Measurements from ENCODE around the gene CD2AP.

CD2AP gene

DNA sequence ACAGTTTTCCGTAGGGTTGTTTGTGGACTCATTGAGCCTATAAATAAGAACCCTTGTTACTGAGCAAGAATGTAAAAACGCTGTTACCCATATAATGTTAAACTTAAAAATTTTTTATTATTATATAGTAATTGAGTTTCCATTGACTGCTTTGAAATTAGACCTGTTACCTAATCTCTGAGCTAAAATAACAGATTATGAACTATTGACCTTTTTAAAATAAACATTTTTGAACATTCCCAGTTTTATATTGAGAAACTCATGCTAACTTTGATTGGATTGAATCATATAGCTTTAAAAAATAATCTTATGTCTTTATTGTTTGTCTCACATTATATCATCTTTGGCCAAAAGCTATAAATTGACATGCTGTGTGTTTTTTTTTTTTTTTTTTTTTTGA is 95.5 kb downstream of the CD2AP start:
- DNase-seq: no peak

DNA sequence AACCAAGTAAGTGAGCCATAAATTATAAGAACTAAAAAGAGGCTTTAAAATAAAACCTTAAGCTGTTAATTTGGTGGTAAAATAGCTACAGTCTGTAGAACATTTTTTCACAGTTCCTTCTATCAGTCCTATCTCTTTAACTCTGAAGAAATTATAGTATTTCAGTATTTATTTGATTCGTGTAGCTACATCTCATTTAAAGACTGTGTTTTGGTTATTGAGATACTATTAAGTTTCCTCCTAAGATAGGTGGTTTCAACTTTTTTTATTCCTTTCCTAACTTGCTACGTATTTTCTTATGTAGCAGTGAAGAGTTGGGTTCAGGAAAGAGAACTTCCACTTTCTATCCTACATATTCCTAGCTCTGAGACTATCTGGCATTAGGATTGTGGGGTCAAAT is 97.2 kb downstream of the CD2AP start:
- DNase-seq: no peak

DNA sequence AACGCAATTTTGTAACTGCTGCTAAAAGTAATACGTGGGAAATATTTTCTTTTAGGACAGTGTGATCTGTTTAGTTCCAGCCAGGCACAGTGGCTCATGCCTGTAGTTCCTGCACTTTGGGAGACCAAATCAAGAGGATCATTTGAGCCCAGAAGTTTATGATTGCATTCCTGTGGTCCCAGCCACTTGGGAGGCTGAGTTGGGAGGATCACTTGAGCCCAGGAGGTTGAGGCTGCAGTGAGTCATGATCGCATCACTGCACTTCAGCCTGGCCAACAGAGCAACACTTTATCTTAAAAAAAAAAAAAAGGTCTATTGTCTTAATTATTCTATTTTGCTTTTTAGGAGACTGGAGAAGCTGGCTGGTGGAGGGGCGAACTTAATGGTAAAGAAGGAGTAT is 101.5 kb downstream of the CD2AP start:
- DNase-seq: no peak

DNA sequence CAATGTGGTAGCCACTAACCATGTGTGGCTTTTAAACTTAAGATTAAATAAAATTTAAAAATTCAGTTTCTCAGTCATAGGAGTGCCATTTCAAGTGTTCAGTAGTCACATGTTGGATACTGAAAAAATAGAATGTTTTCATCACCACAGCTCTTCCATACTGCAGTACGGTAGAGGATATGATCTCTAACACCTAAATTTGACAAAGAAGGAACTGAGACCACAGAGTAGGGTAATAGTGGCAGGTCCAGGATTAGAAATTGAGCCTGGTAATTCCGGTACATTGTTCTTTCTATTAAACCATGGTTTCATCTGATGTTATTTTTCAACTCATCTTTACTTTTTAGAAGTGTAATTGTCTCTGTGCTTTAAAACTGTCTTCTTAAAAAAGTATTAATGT is 104.0 kb downstream of the CD2AP start:
- DNase-seq: no peak

DNA sequence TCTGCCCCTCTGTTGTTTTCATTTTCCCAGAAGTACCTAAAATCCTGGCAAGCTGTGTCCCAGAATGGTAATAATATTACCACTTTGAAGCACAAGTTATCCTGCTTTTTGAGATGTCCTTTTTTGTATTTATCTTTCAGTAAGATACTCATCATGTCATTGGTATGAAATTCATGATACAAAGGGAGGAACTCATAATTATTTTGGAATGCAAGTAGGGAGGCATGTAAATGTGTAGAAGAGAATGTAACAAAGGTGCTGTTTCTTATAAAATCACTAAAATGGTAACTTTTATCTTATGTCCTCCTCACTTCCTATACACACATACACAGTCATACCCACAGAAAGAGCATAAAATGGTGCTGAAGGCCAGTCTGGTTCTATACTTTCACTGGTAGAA is 109.9 kb downstream of the CD2AP start:
- no peak for DNase-seq

DNA sequence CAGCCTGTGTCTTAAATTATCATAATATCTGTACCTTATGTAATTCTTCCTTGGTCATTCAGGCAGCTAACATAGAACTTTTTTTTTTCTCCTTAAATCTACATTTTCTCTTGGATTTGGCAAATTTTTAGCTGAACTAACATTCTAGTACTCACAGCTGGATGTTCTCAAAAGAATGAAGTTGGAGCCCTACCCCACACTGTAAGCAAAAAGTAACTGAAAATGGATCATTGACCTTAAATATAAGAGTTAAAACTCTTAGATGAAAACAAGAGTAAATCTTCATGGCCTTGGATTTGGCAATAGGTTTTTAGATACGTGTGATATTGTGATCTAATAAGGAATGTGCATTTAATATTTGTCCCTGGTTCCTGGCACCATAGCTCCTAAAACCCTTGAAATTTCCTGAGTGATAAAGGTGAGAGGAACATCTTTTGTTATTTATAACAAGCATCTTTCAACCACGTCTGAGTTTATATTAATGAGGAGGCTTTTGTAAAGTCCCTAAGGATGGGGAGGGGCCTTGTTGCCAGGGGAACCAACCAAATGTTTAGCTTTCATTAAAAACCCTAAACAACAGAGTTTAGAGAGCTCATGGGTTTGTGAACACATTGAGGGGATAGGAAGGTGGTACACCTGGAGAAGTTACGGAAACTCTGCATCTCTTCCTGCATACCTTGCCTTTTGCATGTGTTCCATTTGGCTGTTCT is 114.7 kb downstream of the CD2AP start:
- no peak for DNase-seq

DNA sequence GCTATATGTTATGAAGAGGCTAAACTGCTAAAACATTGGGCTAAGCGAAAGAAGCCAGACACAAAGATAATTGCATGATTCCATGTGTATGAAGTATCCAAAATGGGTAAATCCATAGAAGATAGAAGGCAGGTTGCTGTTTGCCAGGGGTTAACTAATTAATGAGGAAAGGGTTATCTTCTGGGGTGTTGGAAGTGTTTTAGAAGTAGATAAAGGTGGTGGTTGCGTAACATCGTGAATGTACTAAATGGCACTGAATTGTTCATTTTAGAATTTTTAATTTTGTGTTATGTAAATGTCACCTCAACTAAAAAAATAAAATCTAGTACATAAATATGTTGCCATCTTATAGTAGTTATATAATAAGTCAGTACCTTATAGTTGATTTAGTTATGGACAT is 116.4 kb downstream of the CD2AP start:
- DNase-seq: no peak

DNA sequence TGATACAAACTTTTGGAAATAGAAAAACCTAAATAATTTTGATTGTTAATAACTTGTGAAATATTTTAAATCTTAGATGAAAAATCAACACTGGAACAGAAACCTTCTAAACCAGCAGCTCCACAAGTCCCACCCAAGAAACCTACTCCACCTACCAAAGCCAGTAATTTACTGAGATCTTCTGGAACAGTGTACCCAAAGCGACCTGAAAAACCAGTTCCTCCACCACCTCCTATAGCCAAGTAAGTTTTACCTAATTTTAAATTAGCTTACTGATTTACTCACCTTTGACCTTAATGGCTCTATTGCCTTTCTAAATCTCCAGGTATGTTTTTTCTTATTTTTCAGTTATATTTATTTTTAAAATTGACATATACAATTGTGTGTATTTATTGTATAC is 118.2 kb downstream of the CD2AP start:
- no peak for DNase-seq

DNA sequence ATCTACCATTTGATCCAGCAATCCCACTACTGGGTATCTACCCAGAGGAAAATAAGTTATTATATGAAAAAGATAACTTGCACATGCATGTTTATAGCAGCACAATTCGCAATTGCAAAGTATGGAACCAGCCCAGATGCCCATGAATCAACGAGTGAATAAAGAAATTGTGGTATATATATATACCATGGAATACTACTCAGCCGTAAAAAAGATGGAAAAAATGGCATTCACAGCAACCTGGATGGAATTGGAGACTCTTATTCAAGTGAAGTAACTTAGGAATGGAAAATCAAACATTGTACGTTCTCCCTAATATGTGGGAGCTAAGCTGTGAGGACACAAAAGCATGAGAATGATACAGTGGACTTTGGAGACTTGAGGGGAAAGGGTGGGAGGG is 120.8 kb downstream of the CD2AP start:
- no peak for DNase-seq

DNA sequence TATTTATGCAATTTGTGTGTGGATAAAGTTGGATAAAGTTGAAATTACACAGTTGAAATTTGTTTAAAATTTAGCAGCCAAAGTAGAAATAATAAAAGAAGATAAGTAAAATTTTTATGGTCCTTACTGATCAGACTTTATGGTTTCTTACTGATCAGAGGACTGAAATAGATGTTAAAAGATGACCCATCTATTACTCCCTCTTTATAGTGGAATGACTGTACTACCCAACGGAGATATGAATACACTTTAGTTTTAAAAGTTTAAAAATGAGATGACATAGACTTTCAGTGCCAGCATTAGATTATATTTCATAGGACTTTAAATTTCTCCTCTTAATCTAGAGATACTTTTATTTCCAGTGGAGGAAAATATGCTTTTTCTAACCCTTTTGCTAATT is 121.9 kb downstream of the CD2AP start:
- DNase-seq: no peak

DNA sequence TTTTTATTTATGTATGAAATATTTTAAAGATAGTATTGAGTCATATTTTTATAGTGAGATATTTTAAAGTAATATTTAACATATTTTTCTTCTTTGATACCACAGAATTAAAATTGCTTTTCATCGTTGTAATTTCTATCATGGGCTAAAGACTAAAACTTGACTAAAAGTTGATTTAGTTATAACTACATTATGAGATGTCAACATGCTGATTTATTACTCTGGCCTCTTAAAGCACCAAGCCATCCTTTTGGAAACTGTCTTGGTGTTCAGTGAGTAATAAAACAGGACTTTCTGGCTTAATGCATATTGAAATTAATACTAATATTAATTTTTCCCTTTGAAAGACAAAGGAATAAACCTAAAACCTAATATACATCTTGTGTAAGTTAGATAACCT is 125.6 kb downstream of the CD2AP start:
- no peak for DNase-seq

DNA sequence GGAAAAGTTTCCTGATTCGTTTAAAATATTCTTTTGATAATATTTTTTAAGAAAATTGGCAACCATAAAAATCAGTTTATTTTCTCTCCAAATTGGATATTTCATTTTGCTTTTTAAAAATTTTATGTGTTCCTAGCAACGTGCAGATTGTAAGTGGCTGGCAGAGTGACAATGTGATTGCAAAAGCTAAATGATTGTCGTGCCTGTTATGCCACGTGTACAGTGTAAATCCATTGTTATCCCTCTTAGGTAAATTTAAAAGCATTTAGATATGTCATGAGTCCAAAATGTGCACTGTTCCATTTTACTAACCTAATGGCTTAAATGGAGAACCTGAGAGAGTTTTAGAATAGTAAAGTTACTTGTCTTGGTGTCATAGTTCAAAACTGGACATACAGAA is 126.4 kb downstream of the CD2AP start:
- no peak for DNase-seq

DNA sequence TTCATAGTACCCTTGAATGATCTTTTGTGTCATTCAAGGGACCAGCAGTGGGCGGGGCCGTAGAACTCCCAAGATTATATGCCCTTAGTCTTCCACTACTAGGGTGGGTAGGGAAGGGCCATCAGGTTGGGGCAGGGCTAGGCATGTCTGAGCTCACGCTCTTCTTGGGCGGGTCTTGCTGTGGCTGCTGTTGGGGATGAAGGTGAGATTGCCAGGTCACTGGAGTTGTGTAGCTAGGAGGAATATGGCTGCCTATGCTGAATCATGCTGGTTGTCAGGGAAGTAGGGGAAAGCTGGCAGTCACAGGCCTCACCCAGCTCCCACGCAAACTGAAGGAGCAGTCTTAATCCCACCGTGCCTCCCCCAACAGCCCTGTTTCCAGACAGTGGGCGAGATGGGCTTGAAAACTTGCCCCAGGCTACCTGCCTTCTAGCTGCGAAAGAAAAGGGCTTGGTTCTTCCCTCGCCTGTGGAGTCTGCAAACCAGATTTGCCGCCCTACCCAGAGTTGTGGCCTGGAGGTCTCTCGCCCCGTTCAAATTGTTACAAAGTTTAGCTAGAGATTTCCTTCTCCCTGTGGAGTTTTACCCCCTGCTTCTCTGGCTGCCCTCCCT is 144.4 kb downstream of the CD2AP start:
- DNase-seq: no peak

DNA sequence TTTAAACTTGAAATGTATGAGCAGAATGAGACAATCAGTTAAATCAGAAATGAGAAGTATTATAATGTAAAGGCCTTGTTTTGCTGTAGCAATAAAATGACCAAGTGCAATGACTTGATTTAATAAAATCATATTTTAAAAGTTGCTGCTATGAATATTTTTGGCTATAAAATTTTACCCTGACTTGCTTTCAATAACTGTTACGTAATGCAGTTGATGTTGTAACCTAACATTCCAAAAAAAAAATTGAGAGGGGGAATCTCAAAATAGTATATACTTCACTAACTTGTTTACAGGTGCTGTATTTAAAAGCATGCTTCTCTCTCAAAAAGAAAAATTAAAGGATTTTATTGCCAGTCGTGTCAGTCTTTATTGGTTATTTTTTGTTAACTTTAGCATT is 149.2 kb downstream of the CD2AP start:
- DNase-seq: no peak

DNA sequence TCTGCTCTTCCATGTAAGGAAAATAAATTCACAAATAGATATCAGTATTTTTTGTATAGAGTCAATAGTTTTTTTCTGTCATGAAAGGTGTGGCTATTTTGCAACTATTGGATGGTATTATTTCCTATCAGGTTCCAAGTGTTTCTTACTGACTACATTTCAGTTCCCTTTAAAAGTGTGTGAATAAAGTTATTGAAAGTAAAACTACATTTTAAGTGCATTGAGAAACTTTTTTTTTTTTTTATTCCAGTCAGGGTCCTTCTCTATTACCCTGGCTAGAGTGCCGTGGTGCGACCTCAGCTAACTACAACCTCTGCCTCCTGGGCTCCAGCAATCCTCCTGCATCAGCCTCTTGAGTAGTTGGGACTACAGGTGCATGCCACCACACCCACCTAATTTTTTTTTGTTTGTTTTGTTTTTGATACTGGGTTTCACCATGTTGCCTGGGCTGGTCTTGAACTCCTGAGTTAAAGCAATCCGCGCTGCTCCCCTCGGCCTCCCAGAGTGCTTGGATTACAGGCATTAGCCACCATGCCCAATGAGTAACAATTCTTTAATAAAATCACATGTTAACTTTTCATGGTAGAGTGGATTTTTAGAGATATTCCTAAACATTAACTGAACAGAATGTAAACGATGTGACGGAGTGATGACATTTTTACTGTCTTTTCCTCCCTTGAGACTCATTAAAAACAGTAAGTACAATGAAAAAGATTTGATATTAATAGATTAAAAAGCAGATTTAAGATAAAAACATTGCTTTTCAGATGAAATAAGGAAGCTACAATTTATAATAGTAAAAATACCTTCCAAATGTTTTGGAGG is 151.1 kb downstream of the CD2AP start:
- no peak for DNase-seq

DNA sequence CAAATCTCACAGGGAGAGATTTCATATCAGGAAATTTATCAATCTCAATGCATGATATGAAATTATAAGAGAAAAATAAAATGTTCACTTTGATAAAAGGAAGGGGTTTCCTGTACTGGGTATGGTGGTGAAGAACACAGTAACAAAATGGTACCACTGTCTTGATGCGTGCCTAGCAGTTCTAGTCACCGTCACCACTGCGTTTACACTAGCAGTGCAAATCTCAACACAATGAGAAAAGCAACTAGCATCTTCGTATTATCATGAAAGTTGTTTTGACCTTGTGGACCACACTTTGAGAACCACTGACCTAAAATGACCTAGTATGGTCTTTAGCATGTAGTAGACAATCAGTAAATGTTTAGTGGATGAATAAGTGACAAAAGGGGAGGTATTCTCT is 152.4 kb downstream of the CD2AP start:
- no peak for DNase-seq

DNA sequence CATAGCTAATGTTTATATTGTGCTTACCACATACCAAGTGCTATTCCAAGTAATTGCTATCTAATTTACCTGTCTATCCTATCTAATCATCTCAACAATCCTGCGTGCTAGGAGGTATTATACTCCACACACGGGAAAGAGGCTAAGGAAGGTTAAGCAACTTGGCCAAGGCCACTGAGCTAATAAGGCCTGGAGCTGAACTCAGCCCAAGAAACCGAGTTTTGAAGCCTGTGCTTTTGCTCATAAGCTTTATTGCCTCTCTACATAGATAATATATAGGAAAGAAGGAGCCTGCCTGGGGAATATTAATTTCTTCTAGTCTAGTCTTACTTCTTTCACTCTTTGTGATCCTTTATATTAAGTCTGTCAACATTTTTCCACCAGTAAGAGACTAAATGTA is 153.0 kb downstream of the CD2AP start:
- no peak for DNase-seq

DNA sequence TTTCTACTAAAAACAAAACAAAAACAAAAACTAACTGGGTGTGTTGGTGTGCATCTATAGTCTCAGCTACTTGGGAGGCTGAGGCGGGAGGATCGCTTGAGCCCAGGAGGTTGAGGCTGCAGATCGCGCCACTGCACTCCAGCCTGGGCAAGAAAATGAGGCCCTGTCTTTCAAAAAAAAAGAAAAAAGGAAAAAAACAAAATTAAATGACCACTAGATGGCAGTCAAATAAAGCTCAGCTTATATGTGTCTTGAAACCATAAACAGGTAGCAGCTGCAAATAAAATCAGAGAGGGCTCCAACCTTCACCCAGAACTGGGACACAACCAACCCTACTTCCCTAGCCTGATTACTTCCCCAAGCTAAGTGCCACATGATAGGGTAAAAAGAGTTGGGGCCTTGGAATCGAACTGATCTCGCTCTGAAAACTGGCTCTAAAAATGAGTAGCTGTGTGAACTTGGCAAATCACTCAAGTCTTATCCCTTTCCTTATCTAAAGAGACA is 153.7 kb downstream of the CD2AP start:
- no peak for DNase-seq

DNA sequence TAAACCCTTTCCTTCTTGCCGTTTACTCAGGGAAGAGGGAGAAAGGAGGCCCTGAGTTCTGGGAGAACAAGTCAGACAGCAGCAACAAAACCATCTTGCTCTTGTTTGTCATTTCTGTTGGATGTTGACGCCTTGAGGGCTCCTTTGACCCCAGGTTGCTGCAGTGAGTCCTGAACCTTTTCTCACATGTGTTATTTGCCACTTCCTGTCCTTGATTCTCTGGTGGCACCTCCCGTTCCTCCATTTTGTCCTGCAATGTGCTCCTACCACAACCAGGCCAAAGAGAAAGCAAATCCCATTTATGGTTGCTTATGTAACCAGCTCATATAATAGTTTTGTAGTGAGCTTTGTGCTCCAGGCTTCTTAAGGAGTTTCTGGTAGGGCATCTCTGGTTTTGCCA is 154.2 kb downstream of the CD2AP start:
- no peak for DNase-seq

DNA sequence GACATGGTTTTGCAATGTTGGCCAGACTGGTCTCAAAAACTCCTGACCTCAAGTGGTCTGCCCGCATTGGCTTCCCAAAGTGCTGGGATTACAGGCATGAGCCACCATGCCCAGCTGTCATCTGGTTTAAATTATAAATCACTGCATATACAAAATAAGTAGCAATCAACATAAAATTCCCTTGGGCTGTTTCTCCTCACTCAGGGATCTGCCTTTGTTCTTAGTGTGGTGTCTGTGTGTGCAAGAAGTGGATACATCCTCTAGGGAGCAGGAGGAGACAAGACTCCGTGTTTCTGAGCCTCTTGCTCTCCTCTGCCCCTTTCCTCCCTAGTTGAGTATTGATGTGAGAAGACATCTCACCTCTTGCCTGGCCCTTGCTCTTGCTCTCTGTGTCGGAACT is 155.6 kb downstream of the CD2AP start:
- no peak for DNase-seq

DNA sequence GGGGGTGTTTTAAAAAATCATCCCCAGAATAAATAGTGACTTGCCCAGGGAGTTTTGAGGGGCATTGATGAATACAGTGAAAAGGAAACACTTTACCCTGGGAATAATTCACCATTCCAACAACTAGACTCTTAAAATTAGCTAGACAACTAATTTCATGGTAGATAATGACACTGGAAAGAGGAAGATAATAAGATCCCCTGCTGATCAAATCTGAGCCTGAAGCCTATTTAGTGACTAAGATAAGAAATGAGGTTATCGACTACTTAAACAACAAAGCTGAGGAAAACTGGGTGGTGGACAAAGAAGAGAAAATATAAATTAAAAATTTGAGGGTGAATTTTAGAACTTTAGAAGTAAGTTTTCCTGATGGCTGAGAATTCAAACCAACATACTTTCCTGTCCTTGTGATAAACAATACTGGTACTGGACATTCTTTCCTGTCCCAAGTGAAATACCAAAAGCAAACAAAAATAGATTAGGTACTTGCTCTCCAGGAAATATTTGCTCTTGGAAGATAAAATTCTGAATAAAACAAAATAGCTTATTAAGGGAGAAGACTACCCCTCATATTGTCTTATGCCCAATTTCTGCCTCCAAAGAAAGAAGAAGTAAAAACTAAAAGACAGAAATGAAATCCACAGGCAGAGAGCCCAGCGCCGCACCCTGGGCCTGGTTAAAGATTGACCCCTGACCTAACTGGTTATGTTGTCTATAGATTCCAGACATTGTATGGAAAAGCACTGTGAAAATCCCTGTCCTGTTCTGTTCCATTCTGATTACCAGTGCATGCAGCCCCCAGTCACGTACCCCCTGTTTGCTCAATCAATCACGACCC is 156.8 kb downstream of the CD2AP start:
- no peak for DNase-seq

DNA sequence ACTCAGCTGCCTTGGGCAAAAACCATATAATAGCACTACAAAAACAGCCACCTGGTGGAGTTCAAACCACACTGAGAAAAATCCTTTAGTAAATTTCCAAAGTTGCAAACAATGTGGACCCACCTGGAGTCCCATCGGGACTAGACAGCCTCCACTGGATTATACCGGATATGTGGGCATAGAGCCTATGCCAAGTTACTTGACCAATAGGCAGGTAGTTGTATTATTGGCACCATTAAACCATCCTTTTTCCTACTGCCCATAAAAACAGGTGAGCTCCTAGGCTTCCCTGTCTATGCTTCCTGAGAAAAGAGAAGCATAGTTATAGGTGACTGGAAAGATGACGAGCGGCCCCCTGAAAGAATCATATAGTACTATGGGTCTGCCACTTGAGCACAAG is 169.1 kb downstream of the CD2AP start:
- DNase-seq: no peak

DNA sequence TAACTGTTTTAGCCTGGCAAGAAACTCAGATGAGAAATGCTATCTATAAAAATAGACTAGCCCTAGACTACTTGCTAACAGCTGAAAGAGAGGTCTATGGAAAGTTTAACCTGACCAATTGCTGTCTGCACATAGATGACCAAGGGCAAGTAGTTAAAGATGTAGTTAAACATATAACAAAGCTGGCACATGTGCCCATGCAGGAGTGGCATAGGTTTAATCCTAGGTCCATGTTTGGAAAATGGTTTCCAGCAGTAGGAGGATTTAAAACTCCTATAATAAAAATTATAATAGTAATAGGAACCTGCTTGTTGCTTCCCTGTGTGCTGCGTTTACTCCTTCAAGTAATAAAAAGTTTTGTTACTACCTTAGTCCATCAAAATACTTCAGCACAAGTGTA is 169.6 kb downstream of the CD2AP start:
- DNase-seq: no peak
